HepG2 (cell line): ENCODE measurements around the gene PLXNA4.

ENCODE experiments used
- CTCF ChIP-seq: sonication (generic); formaldehyde crosslinking; IDR thresholded peaks from 2 replicates; pipeline ENCODE4 v1.5.0; 2020; ENCODE audit warnings: mild to moderate bottlenecking, missing genetic modification reagents, moderate library complexity
- HCFC1 ChIP-seq: fragments of 150-350 bp; IDR thresholded peaks from 2 replicates; pipeline ENCODE4 v1.6.1; 2014; ENCODE audit warnings: low read depth, low read length
- MAX ChIP-seq: IDR thresholded peaks from 2 replicates; pipeline ENCODE4 v1.6.1; 2012; ENCODE audit warnings: inconsistent platforms
- MTA1 ChIP-seq: sonication (generic); formaldehyde crosslinking; IDR thresholded peaks from 2 replicates; pipeline ENCODE4 v1.4.0; 2020; ENCODE audit warnings: missing genetic modification reagents, mild to moderate bottlenecking, borderline replicate concordance
- MXD4 ChIP-seq: IDR thresholded peaks from 2 replicates; pipeline ENCODE4 v1.6.1; 2016; ENCODE audit warnings: mild to moderate bottlenecking, missing biosample characterization, missing genetic modification reagents
- NFIC ChIP-seq: IDR thresholded peaks from 2 replicates; pipeline ENCODE4 v1.6.1; 2012; ENCODE audit warnings: mild to moderate bottlenecking, low read length, inconsistent platforms
- POLR2AphosphoS5 ChIP-seq: IDR thresholded peaks from 2 replicates; pipeline ENCODE4 v1.6.1; 2012; ENCODE audit warnings: low read depth, low read length
- TFAP4 ChIP-seq: sonication (generic); IDR thresholded peaks from 2 replicates; pipeline ENCODE4 v1.6.1; 2016; ENCODE audit warnings: low read depth, borderline replicate concordance

- TF ChIP-seq TFAP4 (no peak), MAX (no peak), MTA1 (CRISPR knock-in tag) (no peak), NFIC (no peak), MXD4 (no peak), HCFC1 (no peak), CTCF (CRISPR knock-in tag) (no peak), POLR2AphosphoS5 (no peak)
Observed at GRCh38 chr7:132364226-132364625, 212.0 kb downstream of the PLXNA4 start.
